Measurements from ENCODE around the gene ZFYVE27. TPM values are rescaled to one million over a fixed set of nuclear protein-coding genes. Genes with fewer than 3 reads are reported as not detected.

Gene ZFYVE27
- total RNA-seq, 1 donor from 2014 or later: 13.7 TPM

DNA sequence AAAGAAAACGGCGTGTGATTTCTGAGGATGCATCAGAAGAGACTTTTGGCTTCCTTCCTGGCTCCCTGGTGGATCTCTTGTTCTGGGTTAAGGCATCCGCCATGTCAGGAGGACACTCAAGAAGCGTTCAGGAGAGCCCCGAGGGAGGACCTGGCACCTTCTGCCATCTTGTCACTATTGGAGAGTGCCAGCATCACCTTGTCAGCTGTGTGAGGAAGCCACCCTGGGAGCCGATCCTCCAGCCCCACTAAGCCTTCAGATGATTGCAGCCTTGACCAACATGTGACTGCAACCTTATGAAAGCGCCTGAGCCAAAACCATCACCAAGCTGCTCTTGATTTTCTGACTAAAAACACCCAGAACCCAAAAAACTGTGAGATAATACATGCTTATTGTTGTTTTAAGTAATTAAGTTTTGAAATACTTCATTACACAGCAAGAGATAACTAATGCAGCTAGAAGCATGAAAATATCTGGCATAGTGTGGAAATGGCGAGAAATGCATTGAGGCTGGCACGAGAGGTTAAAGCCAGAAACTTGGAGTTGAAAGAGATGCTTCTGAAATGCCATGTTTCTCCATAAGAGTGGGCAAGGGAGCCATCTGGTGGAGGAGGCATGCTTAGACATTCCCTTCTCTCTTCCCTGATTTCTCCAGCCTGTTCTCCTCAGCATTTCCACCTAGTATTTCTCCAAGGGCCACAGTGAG is 5.4 kb upstream of the ZFYVE27 start:
- peaks cover 30% of the 10 kb centered on the region for H3K27me3 ChIP-seq
- no peak overlapping the region for H3K27ac Mint-ChIP-seq
- H3K79me2 ChIP-seq (ENCODE audit: low read depth): no peaks in the 10 kb centered on the region
- no peak overlapping the region for H3K4me3 Mint-ChIP-seq
- TF ChIP-seq, protein P1, sequence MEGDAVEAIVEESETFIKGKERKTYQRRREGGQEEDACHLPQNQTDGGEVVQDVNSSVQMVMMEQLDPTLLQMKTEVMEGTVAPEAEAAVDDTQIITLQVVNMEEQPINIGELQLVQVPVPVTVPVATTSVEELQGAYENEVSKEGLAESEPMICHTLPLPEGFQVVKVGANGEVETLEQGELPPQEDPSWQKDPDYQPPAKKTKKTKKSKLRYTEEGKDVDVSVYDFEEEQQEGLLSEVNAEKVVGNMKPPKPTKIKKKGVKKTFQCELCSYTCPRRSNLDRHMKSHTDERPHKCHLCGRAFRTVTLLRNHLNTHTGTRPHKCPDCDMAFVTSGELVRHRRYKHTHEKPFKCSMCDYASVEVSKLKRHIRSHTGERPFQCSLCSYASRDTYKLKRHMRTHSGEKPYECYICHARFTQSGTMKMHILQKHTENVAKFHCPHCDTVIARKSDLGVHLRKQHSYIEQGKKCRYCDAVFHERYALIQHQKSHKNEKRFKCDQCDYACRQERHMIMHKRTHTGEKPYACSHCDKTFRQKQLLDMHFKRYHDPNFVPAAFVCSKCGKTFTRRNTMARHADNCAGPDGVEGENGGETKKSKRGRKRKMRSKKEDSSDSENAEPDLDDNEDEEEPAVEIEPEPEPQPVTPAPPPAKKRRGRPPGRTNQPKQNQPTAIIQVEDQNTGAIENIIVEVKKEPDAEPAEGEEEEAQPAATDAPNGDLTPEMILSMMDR (IDR thresholded peaks at IDR 0.05): peak; percentile 85
- no peak for TF ChIP-seq EZH2phosphoT487 (IDR thresholded peaks at IDR 0.05)
- no peaks in the 10 kb centered on the region for H3K4me1 Mint-ChIP-seq
- DNase-seq (ENCODE audit: low spot score): peak; percentile 80
- H3K27me3 Mint-ChIP-seq (ENCODE audit: insufficient read depth, low read depth): peaks cover 4% of the 10 kb centered on the region
- H3K9ac ChIP-seq: no peak overlapping the region
- no peaks in the 10 kb centered on the region for H3F3A ChIP-seq (ENCODE audit: low read depth)
- no peak overlapping the region for H3K4me3 ChIP-seq
- no peaks in the 10 kb centered on the region for H3K4me1 ChIP-seq
- H3K36me3 ChIP-seq: no peaks in the 10 kb centered on the region
- no peaks in the 10 kb centered on the region for H4K20me1 ChIP-seq (ENCODE audit: low read depth)
- no peak overlapping the region for H3K27ac ChIP-seq
- no peaks in the 10 kb centered on the region for H3K36me3 Mint-ChIP-seq
- H3K4me2 ChIP-seq: no peak overlapping the region
- no peaks in the 10 kb centered on the region for H3K9me3 ChIP-seq (ENCODE audit: low read depth)
- no peak overlapping the region for H2AFZ ChIP-seq (replicated peaks)
- H3K9me3 Mint-ChIP-seq: peaks cover 5% of the 10 kb centered on the region

- H3K9me3 Mint-ChIP-seq: peaks cover 5% of the 10 kb centered on the region
- Histone ChIP-seq H3K4me2 (no peak overlapping the region), H3K27ac (no peak overlapping the region), H3K9me3 (ENCODE audit: low read depth) (no peaks in the 10 kb centered on the region), H3F3A (ENCODE audit: low read depth) (no peaks in the 10 kb centered on the region), H4K20me1 (ENCODE audit: low read depth) (no peaks in the 10 kb centered on the region), H3K4me1 (no peaks in the 10 kb centered on the region), H3K36me3 (no peaks in the 10 kb centered on the region), H2AFZ (replicated peaks) (no peak overlapping the region), H3K9ac (no peak overlapping the region), H3K4me3 (no peak overlapping the region), H3K79me2 (ENCODE audit: low read depth) (no peaks in the 10 kb centered on the region), H3K27me3 (peaks cover 33% of the 10 kb centered on the region)
- no peaks in the 10 kb centered on the region for H3K4me1 Mint-ChIP-seq
- TF ChIP-seq, protein P1 (IDR thresholded peaks at IDR 0.05): no peak
- TF ChIP-seq EZH2phosphoT487 (IDR thresholded peaks at IDR 0.05): no peak
- no peak for TF ChIP-seq EZH2 (IDR thresholded peaks at IDR 0.05)
- no peak overlapping the region for H3K4me3 Mint-ChIP-seq
- H3K27me3 Mint-ChIP-seq (ENCODE audit: insufficient read depth, low read depth): peaks cover 8% of the 10 kb centered on the region
- DNase-seq (ENCODE audit: low spot score): no peak
- no peak overlapping the region for H3K27ac Mint-ChIP-seq
- H3K36me3 Mint-ChIP-seq: no peaks in the 10 kb centered on the region
Measured at GRCh38 chr10:97732052-97732359, 4.9 kb upstream of the ZFYVE27 start.

- H3F3A ChIP-seq (ENCODE audit: low read depth): no peaks in the 10 kb centered on the region
- no peak overlapping the region for H3K9ac ChIP-seq
- H3K4me3 Mint-ChIP-seq: no peak overlapping the region
- peaks cover 10% of the 10 kb centered on the region for H3K79me2 ChIP-seq (ENCODE audit: low read depth)
- peaks cover 8% of the 10 kb centered on the region for H3K4me1 Mint-ChIP-seq
- no peak overlapping the region for H3K4me2 ChIP-seq
- no peak overlapping the region for H3K27ac Mint-ChIP-seq
- H2AFZ ChIP-seq (replicated peaks): no peak overlapping the region
- no peaks in the 10 kb centered on the region for H3K36me3 Mint-ChIP-seq
- no peak overlapping the region for H3K27ac ChIP-seq
- no peak for DNase-seq (ENCODE audit: low spot score)
- H3K4me3 ChIP-seq: no peak overlapping the region
- TF ChIP-seq, protein P1 (IDR thresholded peaks at IDR 0.05): no peak
- TF ChIP-seq EZH2 (IDR thresholded peaks at IDR 0.05) (no peak), EZH2phosphoT487 (IDR thresholded peaks at IDR 0.05) (no peak)
- H3K27me3 ChIP-seq: peaks cover 33% of the 10 kb centered on the region
- H3K36me3 ChIP-seq: no peaks in the 10 kb centered on the region
- peaks cover 8% of the 10 kb centered on the region for H3K27me3 Mint-ChIP-seq (ENCODE audit: insufficient read depth, low read depth)
- H3K4me1 ChIP-seq: peaks cover 3% of the 10 kb centered on the region
- H3K9me3 ChIP-seq (ENCODE audit: low read depth): no peaks in the 10 kb centered on the region
- peaks cover 5% of the 10 kb centered on the region for H3K9me3 Mint-ChIP-seq
- H4K20me1 ChIP-seq (ENCODE audit: low read depth): peaks cover 11% of the 10 kb centered on the region
Measured at GRCh38 chr10:97733256-97733655, 3.7 kb upstream of the ZFYVE27 start.

Measured in neural progenitor cell (in vitro differentiated cells).